Muscle of arm (tissue), 14 donors: Measurements from ENCODE around the gene RPS28. TPM values are rescaled to one million over a fixed set of nuclear protein-coding genes. Genes with fewer than 3 reads are reported as not detected.
A peak's percentile ranks its signal among the peaks of the same experiment; 100 is the strongest.
"Not testable (repeated sequence)": the region's sequence is repeated elsewhere in the genome, so short reads cannot be mapped to it uniquely, and the experiment has no call there.

ENCODE experiments used
- DNase-seq: peaks from one replicate; pipeline ENCODE4 v3.0.0-alpha.2; 2013
- long read RNA-seq, 11 donors: transcript quantifications; one replicate each; lab custom pipeline, GENCODE V29; 2026
- polyA plus RNA-seq, 12 donors: library from polyadenylated mRNA; unstranded; fragments of 120-200 nt; gene quantifications; one replicate each; pipeline ENCODE4 v1.2.1, GENCODE V29; 2013; ENCODE audit not compliant: insufficient read length in 12 of 12

RPS28 gene
- 1,000 to 10,000 TPM in 1 of 12 donors, 100 to 1,000 TPM in 10, not detected in 1; 402 to 1,142 (median 551) TPM for polyA plus RNA-seq
- long read RNA-seq, donor 1, transcript RPS28-203 (4 exons, 1,326 nt): major isoform, 253 of 299 reads
- long read RNA-seq, donor 1, transcript RPS28-204 (2 exons, 912 nt): minor isoform, 6 of 299 reads
- long read RNA-seq, donor 1, transcript RPS28-201 (3 exons, 334 nt): minor isoform, 6 of 299 reads
- long read RNA-seq, donor 1, partial matches to known transcripts: 34 of 299 reads
- long read RNA-seq, donor 1, other reads (novel, unspliced or antisense): 0 of 299 reads
- long read RNA-seq, donor 2, transcript RPS28-203 (4 exons, 1,326 nt): major isoform, 145 of 201 reads
- long read RNA-seq, donor 2, transcript RPS28-204 (2 exons, 912 nt): minor isoform, 7 of 201 reads
- long read RNA-seq, donor 2, partial matches to known transcripts: 45 of 201 reads
- long read RNA-seq, donor 2, other reads (novel, unspliced or antisense): 0 of 201 reads
- long read RNA-seq, donor 3, transcript RPS28-203 (4 exons, 1,326 nt): major isoform, 79 of 104 reads
- long read RNA-seq, donor 3, partial matches to known transcripts: 19 of 104 reads
- long read RNA-seq, donor 3, other reads (novel, unspliced or antisense): 0 of 104 reads
- long read RNA-seq, donor 4, transcript RPS28-203 (4 exons, 1,326 nt): major isoform, 83 of 115 reads
- long read RNA-seq, donor 4, partial matches to known transcripts: 26 of 115 reads
- long read RNA-seq, donor 4, other reads (novel, unspliced or antisense): 0 of 115 reads
- long read RNA-seq, donor 5, transcript RPS28-204 (2 exons, 912 nt): minor isoform, 10 of 442 reads
- long read RNA-seq, donor 5, transcript RPS28-201 (3 exons, 334 nt): minor isoform, 8 of 442 reads
- long read RNA-seq, donor 5, transcript RPS28-203 (4 exons, 1,326 nt): major isoform, 402 of 442 reads
- long read RNA-seq, donor 5, partial matches to known transcripts: 21 of 442 reads
- long read RNA-seq, donor 5, other reads (novel, unspliced or antisense): 0 of 442 reads
- long read RNA-seq, donor 6, transcript RPS28-203 (4 exons, 1,326 nt): major isoform, 120 of 153 reads
- long read RNA-seq, donor 6, partial matches to known transcripts: 28 of 153 reads
- long read RNA-seq, donor 6, other reads (novel, unspliced or antisense): 0 of 153 reads
- long read RNA-seq, donor 7, transcript RPS28-203 (4 exons, 1,326 nt): major isoform, 58 of 75 reads
- long read RNA-seq, donor 7, partial matches to known transcripts: 13 of 75 reads
- long read RNA-seq, donor 7, other reads (novel, unspliced or antisense): 0 of 75 reads
- long read RNA-seq, donor 8, transcript RPS28-203 (4 exons, 1,326 nt): major isoform, 343 of 383 reads
- long read RNA-seq, donor 8, partial matches to known transcripts: 23 of 383 reads
- long read RNA-seq, donor 8, other reads (novel, unspliced or antisense): 12 of 383 reads
- long read RNA-seq, donor 9, transcript RPS28-203 (4 exons, 1,326 nt): major isoform, 109 of 144 reads
- long read RNA-seq, donor 9, partial matches to known transcripts: 28 of 144 reads
- long read RNA-seq, donor 9, other reads (novel, unspliced or antisense): 0 of 144 reads
- long read RNA-seq, donor 10, transcript RPS28-203 (4 exons, 1,326 nt): major isoform, 166 of 185 reads
- long read RNA-seq, donor 10, partial matches to known transcripts: 15 of 185 reads
- long read RNA-seq, donor 10, other reads (novel, unspliced or antisense): 0 of 185 reads
- long read RNA-seq, donor 11, transcript RPS28-203 (4 exons, 1,326 nt): major isoform, 286 of 349 reads
- long read RNA-seq, donor 11, partial matches to known transcripts: 57 of 349 reads
- long read RNA-seq, donor 11, other reads (novel, unspliced or antisense): 0 of 349 reads

- peak; percentile 99 for DNase-seq
Measured at GRCh38 chr19:8321067-8321985, at the start of gene RPS28, which contains the start of gene NDUFA7. TSS of gene RPS28 (plus strand) at chr19:8321496. CDS start at chr19:8321531, 35 bp downstream. TSS of gene NDUFA7 (minus strand) at chr19:8321375. CDS start at chr19:8321358, 17 bp downstream.

GRCh38 chr19:8276508-8276907 lies 44.8 kb upstream of the RPS28 start:
- DNase-seq: not testable (repeated sequence)

- not testable (repeated sequence) for DNase-seq
Measured at GRCh38 chr19:8291337-8291736, 30.0 kb upstream of the RPS28 start.

GRCh38 chr19:8302357-8302691 lies 19.0 kb upstream of the RPS28 start:
- no peak for DNase-seq

- DNase-seq: no peak
Measured at GRCh38 chr19:8302734-8303133, 18.6 kb upstream of the RPS28 start.

GRCh38 chr19:8304841-8305621 lies 16.3 kb upstream of the RPS28 start:
- no peak for DNase-seq

GRCh38 chr19:8305798-8306197 lies 15.5 kb upstream of the RPS28 start:
- DNase-seq: no peak

GRCh38 chr19:8306235-8307054 lies 14.9 kb upstream of the RPS28 start:
- DNase-seq: no peak

- DNase-seq: no peak
Measured at GRCh38 chr19:8307400-8307964, 13.8 kb upstream of the RPS28 start.

GRCh38 chr19:8307965-8308866 lies 13.1 kb upstream of the RPS28 start, which contains the start of gene CD320:
TSS of gene CD320 (minus strand) at chr19:8308358. CDS start at chr19:8308290, 68 bp downstream.
- DNase-seq: peak; percentile 92

GRCh38 chr19:8308891-8309291 lies 12.4 kb upstream of the RPS28 start:
- no peak for DNase-seq

GRCh38 chr19:8310342-8311055 lies 10.8 kb upstream of the RPS28 start:
- DNase-seq: no peak

GRCh38 chr19:8311461-8312260 lies 9.6 kb upstream of the RPS28 start:
- no peak for DNase-seq

GRCh38 chr19:8314981-8315640 lies 6.2 kb upstream of the RPS28 start:
- not testable (repeated sequence) for DNase-seq
